ENCODE results near the gene TSPAN5.

- TF ChIP-seq POLR2A (IDR thresholded peaks at IDR 0.05; ENCODE audit: low read length) (no peak), GATA1 (IDR thresholded peaks at IDR 0.05; ENCODE audit: low read depth, low read length) (no peak)
Measured at GRCh38 chr4:98540803-98541202, 117.6 kb downstream of the TSPAN5 start.
